ENCODE results near the gene ENG.

DNA sequence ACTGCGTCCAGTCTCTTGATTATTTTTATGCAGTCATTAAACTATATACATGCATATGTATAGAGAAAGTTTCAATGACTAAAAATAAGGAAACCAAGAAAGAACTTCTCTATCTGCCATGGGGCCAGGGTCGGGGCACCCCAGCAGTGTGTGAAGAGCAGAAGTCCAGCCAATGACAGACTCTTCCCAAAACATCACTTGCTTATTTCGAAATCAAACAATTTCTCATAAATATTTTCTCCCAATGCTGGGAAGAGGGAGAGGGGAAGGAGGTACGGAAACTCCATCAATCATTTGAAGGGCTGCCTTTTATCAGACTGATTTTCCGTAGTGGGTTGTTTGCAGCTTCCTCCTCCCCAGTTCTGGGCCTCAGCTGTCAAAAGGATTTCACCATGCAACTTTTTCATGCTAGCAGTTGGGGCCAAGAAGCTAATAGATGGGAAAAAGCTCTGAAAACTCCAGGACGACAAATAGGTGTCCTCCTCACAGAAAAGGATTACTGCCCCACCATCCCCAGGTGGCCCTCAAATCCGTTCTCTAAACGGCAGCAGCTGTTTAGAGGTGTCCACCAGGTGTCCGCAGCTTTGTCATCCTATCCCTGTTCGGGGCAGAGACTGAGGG, 52.4 kb downstream of the ENG start:
- TF ChIP-seq EZH2 (IDR thresholded peaks at IDR 0.05; ENCODE audit: borderline replicate concordance, low read depth, low read length, severe bottlenecking) = no peak
- TF ChIP-seq CTCF (IDR thresholded peaks at IDR 0.05; ENCODE audit: borderline replicate concordance, extremely low read depth, low read length, poor library complexity, severe bottlenecking) = no peak

All from DND-41 (cell line).